AG04449 (cell line): Measurements from ENCODE around the gene MT1X.

Experiments
- CTCF ChIA-PET: fragments of 350-600 bp; formaldehyde crosslinking; extraction: SDS; loops from one replicate; lab custom pipeline; 2021; ENCODE audit warnings: antibody characterized with exemption; lab: Yijun Ruan, JAX
- POLR2A ChIA-PET: fragments of 400-600, 350-600 bp; formaldehyde crosslinking; extraction: SDS; loops from one replicate; lab custom pipeline; 2020; ENCODE audit warnings: antibody characterized with exemption, inconsistent platforms; lab: Yijun Ruan, JAX
- DNase-seq: peaks from one replicate; pipeline ENCODE4 v3.0.0-alpha.2; 2010; ENCODE audit warnings: low read depth, low spot score
- H3K4me3 ChIP-seq: 2 replicates; pipeline ENCODE4 v1.5.1; 2011; ENCODE audit warnings: low read depth, mild to moderate bottlenecking, control low read depth, low read length
- CTCF ChIP-seq: IDR thresholded peaks from one replicate; pipeline ENCODE4 v1.5.1; 2011; ENCODE audit warnings: mild to moderate bottlenecking, moderate library complexity, low read length, control low read depth, inconsistent platforms; ENCODE audit not compliant: insufficient read depth; ENCODE audit errors: missing control alignments

Gene MT1X

GRCh38 chr16:56700195-56700594 lies 17.9 kb downstream of the MT1X start:
- TF ChIP-seq CTCF: no peak
- ChIA-PET POLR2A (interaction anchor here (1.0 kb wide), 1 partner anchor 18 kb away, joined by 3 read pairs; the partner anchor contains the start of gene MT1X), CTCF (interaction anchor here (0.8 to 4.6 kb wide), 21 partner anchors 10 to 368 kb away, joined by 3 to 174 read pairs (median 15); partner anchors contain the start of genes BBS2, MT1H, MT1X and MT2A)
- DNase-seq: no peak
- H3K4me3 ChIP-seq: no peak overlapping the region

GRCh38 chr16:56700631-56701030 lies 18.4 kb downstream of the MT1X start:
- DNase-seq: no peak
- no peak overlapping the region for H3K4me3 ChIP-seq
- ChIA-PET POLR2A (interaction anchor here (1.0 kb wide), 1 partner anchor 18 kb away, joined by 3 read pairs; the partner anchor contains the start of gene MT1X), CTCF (interaction anchor here (0.8 to 4.6 kb wide), 32 partner anchors 8 to 758 kb away, joined by 3 to 174 read pairs (median 9); partner anchors contain the start of genes BBS2, MT1E, MT1H and MT1X)
- no peak for TF ChIP-seq CTCF

GRCh38 chr16:56701534-56701933 lies 19.3 kb downstream of the MT1X start:
- CTCF ChIA-PET: interaction anchor here (0.7 to 4.6 kb wide), 67 partner anchors 9 to 759 kb away, joined by 3 to 174 read pairs (median 6); partner anchors contain the start of genes BBS2, MT1E, MT1G and MT1H
- DNase-seq: no peak
- POLR2A ChIA-PET: interaction anchor here (0.8 to 1.2 kb wide), 2 partner anchors 76 to 98 kb away, joined by 3 to 8 read pairs; partner anchors contain the start of gene MT1E
- no peak for TF ChIP-seq CTCF
- H3K4me3 ChIP-seq: no peak overlapping the region

GRCh38 chr16:56702836-56703235 lies 20.6 kb downstream of the MT1X start:
- no peak overlapping the region for H3K4me3 ChIP-seq
- TF ChIP-seq CTCF: no peak
- ChIA-PET CTCF (interaction anchor here (1.1 to 4.6 kb wide), 41 partner anchors 8 to 758 kb away, joined by 3 to 174 read pairs (median 8); partner anchors contain the start of genes BBS2, MT1X, MT2A and NUP93), POLR2A (no interaction called here)
- DNase-seq: no peak

- TF ChIP-seq CTCF: no peak
- CTCF ChIA-PET: interaction anchor here (1.1 to 1.9 kb wide), 5 partner anchors 8 to 103 kb away, joined by 3 to 13 read pairs (median 3); no protein-coding TSS in a partner anchor
- POLR2A ChIA-PET: interaction anchor here (0.6 kb wide), 1 partner anchor 1229 kb away, joined by 3 read pairs; no protein-coding TSS in a partner anchor
- no peak overlapping the region for H3K4me3 ChIP-seq
- no peak for DNase-seq
These were observed 26.5 kb downstream of the MT1X start for GRCh38 chr16:56708525-56709442.
